PC-9 (cell line): Measurements from ENCODE around the gene ZNF93.

Experiments
- CTCF ChIP-seq: fragments of 200-600 bp; sonication (generic); conservative IDR thresholded peaks from 2 replicates; pipeline ENCODE4 v1.6.1; 2017; ENCODE audit warnings: mixed run types, antibody characterized with exemption, mild to moderate bottlenecking, moderate library complexity
- EZH2 ChIP-seq: fragments of 200-600 bp; sonication (generic); IDR thresholded peaks from 2 replicates; pipeline ENCODE4 v1.8.0; 2017; ENCODE audit warnings: antibody characterized with exemption, low read depth

- TF ChIP-seq CTCF (no peak), EZH2 (no peak)
Measured at GRCh38 chr19:19943848-19944582, 43.3 kb downstream of the ZNF93 start.
